ENCODE measurements around the gene UBE2I. TPM values are rescaled to one million over a fixed set of nuclear protein-coding genes. Genes with fewer than 3 reads are reported as not detected.
"Not testable (repeated sequence)": the region's sequence is repeated elsewhere in the genome, so short reads cannot be mapped to it uniquely, and the experiment has no call there.

UBE2I gene
- total RNA-seq, 2 donors from 2014 or later: 101 to 143 TPM

DNA sequence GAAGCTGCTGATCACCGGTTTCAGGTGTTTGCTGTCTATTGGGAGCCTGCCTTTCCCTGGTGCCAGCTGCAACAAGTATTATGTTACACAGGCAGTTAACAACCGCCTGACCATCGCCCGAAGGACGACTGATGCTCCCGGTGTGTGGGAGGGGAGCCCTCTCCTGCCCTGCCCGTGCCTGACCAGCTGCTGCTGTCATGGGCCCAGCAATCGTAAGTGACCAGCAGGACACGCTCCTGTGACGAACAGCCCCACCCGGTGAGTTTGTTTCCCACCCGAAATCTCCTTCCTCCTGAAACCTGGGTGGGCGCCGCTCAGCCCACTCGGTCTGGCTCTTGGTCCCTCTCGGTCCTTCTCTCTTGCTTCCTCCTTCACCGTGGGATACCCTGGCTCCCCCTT lies 17.9 kb upstream of the UBE2I start:
- Histone ChIP-seq H3K36me3 (no peaks in the 10 kb centered on the region), H3K27ac (no peak overlapping the region), H3K27me3 (peaks cover 21% of the 10 kb centered on the region), H3K9ac (ENCODE audit: low read depth in 2 of 2, low read length in 2 of 2) (no peak overlapping the region), H3K9me3 (no peaks in the 10 kb centered on the region), H3K4me3 (no peak overlapping the region), H3K4me1 (peaks cover 3% of the 10 kb centered on the region)
- intact Hi-C loops (cut with DNase I): no loop called here
- TF ChIP-seq, protein P1, sequence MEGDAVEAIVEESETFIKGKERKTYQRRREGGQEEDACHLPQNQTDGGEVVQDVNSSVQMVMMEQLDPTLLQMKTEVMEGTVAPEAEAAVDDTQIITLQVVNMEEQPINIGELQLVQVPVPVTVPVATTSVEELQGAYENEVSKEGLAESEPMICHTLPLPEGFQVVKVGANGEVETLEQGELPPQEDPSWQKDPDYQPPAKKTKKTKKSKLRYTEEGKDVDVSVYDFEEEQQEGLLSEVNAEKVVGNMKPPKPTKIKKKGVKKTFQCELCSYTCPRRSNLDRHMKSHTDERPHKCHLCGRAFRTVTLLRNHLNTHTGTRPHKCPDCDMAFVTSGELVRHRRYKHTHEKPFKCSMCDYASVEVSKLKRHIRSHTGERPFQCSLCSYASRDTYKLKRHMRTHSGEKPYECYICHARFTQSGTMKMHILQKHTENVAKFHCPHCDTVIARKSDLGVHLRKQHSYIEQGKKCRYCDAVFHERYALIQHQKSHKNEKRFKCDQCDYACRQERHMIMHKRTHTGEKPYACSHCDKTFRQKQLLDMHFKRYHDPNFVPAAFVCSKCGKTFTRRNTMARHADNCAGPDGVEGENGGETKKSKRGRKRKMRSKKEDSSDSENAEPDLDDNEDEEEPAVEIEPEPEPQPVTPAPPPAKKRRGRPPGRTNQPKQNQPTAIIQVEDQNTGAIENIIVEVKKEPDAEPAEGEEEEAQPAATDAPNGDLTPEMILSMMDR (IDR thresholded peaks at IDR 0.05): no peak
- no peak for DNase-seq

GRCh38 chr16:1292208-1292607 lies 17.2 kb upstream of the UBE2I start:
- H3K36me3 ChIP-seq; H3K9me3 ChIP-seq; intact Hi-C loops (cut with DNase I); H3K9ac ChIP-seq (ENCODE audit: low read depth in 2 of 2, low read length in 2 of 2); H3K4me1 ChIP-seq; H3K27ac ChIP-seq; H3K4me3 ChIP-seq; DNase-seq: not testable (repeated sequence)
- peaks cover 21% of the 10 kb centered on the region for H3K27me3 ChIP-seq

DNA sequence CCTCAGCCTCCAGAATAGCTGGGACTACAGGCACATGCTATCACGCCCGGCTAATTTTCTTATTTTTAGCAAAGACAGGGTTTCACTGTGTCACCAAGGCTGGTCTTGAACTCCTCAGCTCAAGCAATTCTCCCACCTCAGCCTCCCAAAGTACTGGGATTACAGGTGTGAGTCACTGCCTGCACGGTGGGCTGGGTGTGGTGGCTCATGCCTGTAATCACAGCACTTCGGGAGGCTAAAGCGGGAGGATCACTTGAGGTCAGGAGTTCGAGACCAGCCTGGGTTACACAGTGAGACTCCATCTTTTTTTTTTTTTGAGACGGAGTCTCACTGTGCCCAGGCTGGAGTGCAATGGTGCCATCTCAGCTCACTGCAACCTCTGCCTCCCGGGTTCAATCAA lies 16.6 kb upstream of the UBE2I start:
- H3K4me3 ChIP-seq; DNase-seq; intact Hi-C loops (cut with DNase I); H3K27ac ChIP-seq; H3K9ac ChIP-seq (ENCODE audit: low read depth in 2 of 2, low read length in 2 of 2); H3K36me3 ChIP-seq; H3K4me1 ChIP-seq; H3K9me3 ChIP-seq: not testable (repeated sequence)
- H3K27me3 ChIP-seq: peaks cover 18% of the 10 kb centered on the region

DNA sequence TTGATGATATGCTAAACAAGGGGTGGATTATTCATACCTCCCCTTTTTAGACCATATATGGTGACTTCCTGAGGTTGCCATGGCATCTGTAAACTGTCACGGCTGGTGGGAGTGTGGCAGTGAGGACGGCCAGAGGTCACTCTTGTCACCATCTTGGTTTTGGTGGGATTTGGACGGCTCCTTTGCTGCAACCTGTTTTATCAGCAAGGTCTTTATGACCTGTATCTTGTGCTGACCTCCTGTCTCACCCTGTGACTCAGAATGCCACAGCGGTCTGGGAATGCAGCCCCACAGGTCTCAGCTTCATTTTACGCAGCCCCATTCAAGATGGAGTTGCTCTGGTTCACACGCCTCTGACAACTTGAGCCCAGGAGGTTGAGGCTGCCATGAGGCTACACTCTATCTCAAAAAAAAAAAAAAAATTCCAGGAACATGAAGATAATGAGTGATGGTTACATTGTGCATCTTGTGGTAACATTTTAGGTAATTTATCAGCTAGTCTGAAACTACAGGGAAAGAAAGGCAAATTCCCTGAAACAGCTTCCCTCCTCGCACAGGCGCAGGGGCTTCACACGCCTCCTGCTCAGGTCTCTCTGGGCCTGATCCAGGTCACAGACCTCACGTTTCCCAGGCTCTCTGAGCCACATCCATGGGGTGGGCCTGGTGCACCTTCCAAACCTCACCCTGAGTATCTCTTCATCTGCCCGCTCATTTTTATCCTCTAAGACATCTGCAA lies 15.3 kb upstream of the UBE2I start:
- no peaks in the 10 kb centered on the region for H3K9me3 ChIP-seq
- H3K36me3 ChIP-seq: no peaks in the 10 kb centered on the region
- H3K27me3 ChIP-seq: peaks cover 7% of the 10 kb centered on the region
- intact Hi-C loops (cut with DNase I): no loop called here
- TF ChIP-seq, protein P1 (IDR thresholded peaks at IDR 0.05): no peak
- no peak overlapping the region for H3K27ac ChIP-seq
- H3K4me1 ChIP-seq: peaks cover 3% of the 10 kb centered on the region
- no peak for DNase-seq
- H3K9ac ChIP-seq (ENCODE audit: low read depth in 2 of 2, low read length in 2 of 2): no peak overlapping the region
- no peak overlapping the region for H3K4me3 ChIP-seq

DNA sequence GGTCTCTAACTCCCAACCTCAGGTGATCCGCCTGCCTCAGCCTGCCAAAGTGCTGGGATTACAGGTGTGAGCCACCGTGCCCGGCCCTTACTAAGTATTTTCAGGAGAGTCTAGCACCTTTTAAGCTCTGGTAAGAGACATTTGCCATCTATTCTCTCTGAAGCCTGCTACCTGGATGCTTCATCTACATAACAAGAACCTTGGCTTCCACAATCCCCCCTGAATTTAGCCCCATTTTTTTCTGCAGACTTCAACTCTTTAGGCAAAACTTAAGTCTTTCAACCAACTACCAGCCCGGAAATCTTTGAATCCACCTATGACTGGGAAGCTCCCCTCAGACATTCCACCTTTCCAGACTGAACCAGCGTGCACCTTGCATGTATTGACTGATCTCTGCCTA lies 14.0 kb upstream of the UBE2I start:
- Histone ChIP-seq H3K36me3 (no peaks in the 10 kb centered on the region), H3K27me3 (peaks cover 14% of the 10 kb centered on the region), H3K9me3 (no peaks in the 10 kb centered on the region), H3K9ac (ENCODE audit: low read depth in 2 of 2, low read length in 2 of 2) (no peak overlapping the region), H3K4me3 (no peak overlapping the region), H3K27ac (no peak overlapping the region), H3K4me1 (peaks cover 3% of the 10 kb centered on the region)
- DNase-seq: no peak
- TF ChIP-seq, protein P1 (IDR thresholded peaks at IDR 0.05): no peak
- intact Hi-C loops (cut with DNase I): no loop called here

- H3K4me3 ChIP-seq; intact Hi-C loops (cut with DNase I); H3K4me1 ChIP-seq; H3K9ac ChIP-seq (ENCODE audit: low read depth in 2 of 2, low read length in 2 of 2); DNase-seq; H3K36me3 ChIP-seq; H3K9me3 ChIP-seq: not testable (repeated sequence)
- Histone ChIP-seq H3K27ac (peak overlapping the region; percentile 44), H3K27me3 (peaks cover 17% of the 10 kb centered on the region)
Measured at GRCh38 chr16:1296688-1297017, 12.8 kb upstream of the UBE2I start.

- H3K27me3 ChIP-seq: peaks cover 17% of the 10 kb centered on the region
- H3K27ac ChIP-seq: peak overlapping the region; percentile 44
- intact Hi-C loops (cut with DNase I): no loop called here
Measured at GRCh38 chr16:1297018-1297696, 12.3 kb upstream of the UBE2I start.

More at GRCh38 chr16:1297018-1297696, 12.3 kb upstream of the UBE2I start:
- Histone ChIP-seq H3K9me3 (no peaks in the 10 kb centered on the region), H3K9ac (ENCODE audit: low read depth in 2 of 2, low read length in 2 of 2) (no peak overlapping the region), H3K4me3 (no peak overlapping the region), H3K4me1 (peaks cover 5% of the 10 kb centered on the region), H3K36me3 (no peaks in the 10 kb centered on the region)
- peak; percentile 45 for DNase-seq
- TF ChIP-seq, protein P1 (IDR thresholded peaks at IDR 0.05): no peak

Measured in colonic mucosa (tissue), 4 donors.